Measurements from ENCODE around the gene STAM2. TPM values are rescaled to one million over a fixed set of nuclear protein-coding genes. Genes with fewer than 3 reads are reported as not detected.

Gene STAM2
- total RNA-seq, 6 experiments from 2014 or later, result 12.1 to 18.6 (median 14.2) TPM

- WGBS (ENCODE audit: insufficient coverage, low coverage, low lambda C conversion rate, missing lambda C conversion rate), result 1% methylated on average over 11 of the region's 52 CpGs
These were observed 77.6 kb downstream of the STAM2 start for GRCh38 chr2:152097801-152098495.

GRCh38 chr2:152097290-152097800, 78.2 kb downstream of the STAM2 start:
- no peak overlapping the region for H3K27ac ChIP-seq
- no peaks in the 10 kb centered on the region for H3K36me3 ChIP-seq
- ATAC-seq (peak; percentile 51 to 69 (median 66)), DNase-seq (no peak)
- 9% methylated on average over 10 of the region's 13 CpGs for whole genome bisulfite sequencing (ENCODE audit: insufficient coverage, low coverage, low lambda C conversion rate, missing lambda C conversion rate)
- intact Hi-C loops (cut with DNase I), result no loop called here
- H3K27me3 ChIP-seq, result no peaks in the 10 kb centered on the region
- peaks cover 0 to 18% (median 4%) of the 10 kb centered on the region in 4 donors for H3K4me1 ChIP-seq
- H3K9me3 ChIP-seq, result no peaks in the 10 kb centered on the region
- TF ChIP-seq CTCF (IDR thresholded peaks at IDR 0.05) (no peak), POLR2A (IDR thresholded peaks at IDR 0.05) (no peak)
- H3K4me3 ChIP-seq, result peak overlapping the region; percentile 36 to 54 (median 48)

More at GRCh38 chr2:152097801-152098495, 77.6 kb downstream of the STAM2 start:
- peak overlapping the region; percentile 36 to 54 (median 48) for H3K4me3 ChIP-seq
- ATAC-seq (peak; percentile 57 to 71 (median 64)), DNase-seq (peak in 2 of 3 donors; percentile 39 to 58)
- H3K27me3 ChIP-seq, result no peaks in the 10 kb centered on the region
- no peak for TF ChIP-seq POLR2A (IDR thresholded peaks at IDR 0.05)
- no peak for TF ChIP-seq CTCF (IDR thresholded peaks at IDR 0.05)
- H3K9me3 ChIP-seq, result no peaks in the 10 kb centered on the region
- H3K36me3 ChIP-seq, result no peaks in the 10 kb centered on the region
- intact Hi-C loops (cut with DNase I), result no loop called here
- H3K27ac ChIP-seq, result no peak overlapping the region
- peaks cover 0 to 18% (median 4%) of the 10 kb centered on the region in 4 donors for H3K4me1 ChIP-seq

- WGBS (ENCODE audit: insufficient coverage, low coverage, low lambda C conversion rate, missing lambda C conversion rate), result 74% methylated on average over 1 of the region's 1 CpG
- ATAC-seq (no peak), DNase-seq (no peak)
- intact Hi-C loops (cut with DNase I), result no loop called here
- Histone ChIP-seq H3K9me3 (no peaks in the 10 kb centered on the region), H3K27me3 (no peaks in the 10 kb centered on the region), H3K4me3 (no peak overlapping the region), H3K27ac (no peak overlapping the region), H3K36me3 (no peaks in the 10 kb centered on the region), H3K4me1 (peaks cover 0 to 18% (median 4%) of the 10 kb centered on the region in 4 donors)
- TF ChIP-seq CTCF (IDR thresholded peaks at IDR 0.05), result no peak
- no peak for TF ChIP-seq POLR2A (IDR thresholded peaks at IDR 0.05)
These were observed 80.4 kb downstream of the STAM2 start for GRCh38 chr2:152095146-152095545.

GRCh38 chr2:152094014-152094413, 81.5 kb downstream of the STAM2 start:
- Histone ChIP-seq H3K27me3 (no peaks in the 10 kb centered on the region), H3K9me3 (no peaks in the 10 kb centered on the region), H3K4me3 (no peak overlapping the region), H3K4me1 (peaks cover 0 to 13% (median 2%) of the 10 kb centered on the region in 4 donors), H3K36me3 (no peaks in the 10 kb centered on the region), H3K27ac (no peak overlapping the region)
- intact Hi-C loops (cut with DNase I), result no loop called here
- DNase-seq (no peak), ATAC-seq (no peak)
- TF ChIP-seq CTCF (IDR thresholded peaks at IDR 0.05), result no peak
- TF ChIP-seq POLR2A (IDR thresholded peaks at IDR 0.05), result no peak
- WGBS (ENCODE audit: insufficient coverage, low coverage, low lambda C conversion rate, missing lambda C conversion rate), result 67% methylated on average over 2 of the region's 2 CpGs
